GM12878 (cell line): ENCODE data around the gene NFU1. TPM values are rescaled to one million over a fixed set of nuclear protein-coding genes. Genes with fewer than 3 reads are reported as not detected.
A peak's percentile ranks its signal among the peaks of the same experiment; 100 is the strongest.

ENCODE experiments used
- ATAC-seq: fragments of 200-7000 bp; cut with Tn5 transposase; 3 replicates; pipeline ENCODE4 v1.9.1; 2020; ENCODE audit warnings: mild to moderate bottlenecking, moderate library complexity
- BruUV-seq: library from RNA; stranded (reverse); fragments of 400-500 nt; replicated peaks from 2 replicates; lab custom pipeline; 2021; lab: Mats Ljungman, UMichigan
- CTCF ChIA-PET: fragments of 300-600 bp; sonication (Branson Sonifier 250); formaldehyde crosslinking; extraction: SDS; loops from one replicate; lab custom pipeline; 2021; ENCODE audit warnings: inconsistent platforms; lab: Yijun Ruan, JAX
- POLR2A ChIA-PET: fragments of 350-600 bp; formaldehyde crosslinking; extraction: SDS; loops from one replicate; lab custom pipeline; 2021; ENCODE audit warnings: inconsistent platforms; lab: Charles Lee
- RAD21 ChIA-PET: fragments of 300-600 bp; sonication (Branson Sonifier 250); formaldehyde crosslinking; loops from one replicate; lab custom pipeline; 2023; ENCODE audit warnings: antibody characterized with exemption; ENCODE audit not compliant: unreplicated experiment; lab: Charles Lee
- SMC1A ChIA-PET: fragments of 300-600 bp; sonication (Branson Sonifier 250); formaldehyde crosslinking; loops from one replicate; lab custom pipeline; 2023; ENCODE audit not compliant: unreplicated experiment, uncharacterized antibody; lab: Charles Lee
- DNase-seq: peaks from one replicate; pipeline ENCODE4 v3.0.0-alpha.2; 2011; ENCODE audit warnings: low read depth, low spot score
- FAIRE-seq: peaks from 3 replicates; lab custom pipeline; 2011; peaks lifted over from hg19 to GRCh38; lab: Jason Lieb, UNC
- H2AFZ ChIP-seq: 2 replicates; pipeline ENCODE4 v1.6.0; 2011; ENCODE audit warnings: low read depth, low read length, control low read depth; ENCODE audit not compliant: control insufficient read depth
- H3K27ac ChIP-seq: 2 replicates; pipeline ENCODE4 v1.5.1; 2011; ENCODE audit warnings: control low read depth; ENCODE audit not compliant: control insufficient read depth, insufficient read depth
- H3K27me3 ChIP-seq, 2 experiments: replicated peaks in 1 of 2; 2 replicates each; pipeline versions ENCODE4 v1.6.0 to v1.6.1; 2011; ENCODE audit warnings: low read length in 1 of 2; ENCODE audit not compliant: control insufficient read depth in 2 of 2, insufficient read depth in 2 of 2
- H3K36me3 ChIP-seq, 2 experiments: 2 replicates each; pipeline ENCODE4 v1.5.1; 2011; ENCODE audit warnings: low read length in 1 of 2; ENCODE audit not compliant: control insufficient read depth in 2 of 2, insufficient read depth in 2 of 2
- H3K4me1 ChIP-seq: 2 replicates; pipeline ENCODE4 v1.6.1; 2011; ENCODE audit warnings: mild to moderate bottlenecking, low read length, moderate library complexity, mixed read lengths; ENCODE audit not compliant: control insufficient read depth, insufficient read depth
- H3K4me2 ChIP-seq: 2 replicates; pipeline ENCODE4 v1.6.0; 2011; ENCODE audit warnings: control low read depth; ENCODE audit not compliant: control insufficient read depth, insufficient read depth
- H3K4me3 ChIP-seq: fragments of 200-600 bp; sonication (generic); 2 replicates; pipeline ENCODE4 v1.5.1; 2016
- H3K79me2 ChIP-seq: 2 replicates; pipeline ENCODE4 v1.6.0; 2011; ENCODE audit warnings: low read length; ENCODE audit not compliant: control insufficient read depth, insufficient read depth
- H3K9ac ChIP-seq: 2 replicates; pipeline ENCODE4 v1.8.0; 2011; ENCODE audit warnings: low read length, control low read depth, mixed read lengths; ENCODE audit not compliant: control insufficient read depth, insufficient read depth
- H3K9me3 ChIP-seq: replicated peaks from 3 replicates; pipeline ENCODE4 v1.5.1; 2011; ENCODE audit warnings: mild to moderate bottlenecking, low read length; ENCODE audit not compliant: control insufficient read depth, insufficient read depth
- H4K20me1 ChIP-seq: 2 replicates; pipeline ENCODE4 v1.6.0; 2011; ENCODE audit not compliant: control insufficient read depth, insufficient read depth
- FOS ChIP-seq: IDR thresholded peaks from 3 replicates; pipeline ENCODE4 v1.6.1; 2011; ENCODE audit warnings: borderline replicate concordance; ENCODE audit not compliant: insufficient read length; ENCODE audit errors: extremely low read depth
- HDGF ChIP-seq: fragments of 450-650 bp; IDR thresholded peaks from 2 replicates; pipeline ENCODE4 v1.6.1; 2016; ENCODE audit warnings: antibody characterized with exemption
- HSF1 ChIP-seq: fragments of 150-350 bp; IDR thresholded peaks from 2 replicates; pipeline ENCODE4 v1.6.1; 2014; ENCODE audit warnings: mild to moderate bottlenecking, low read depth, low read length
- NR2C1 ChIP-seq: fragments of 450-650 bp; IDR thresholded peaks from 2 replicates; pipeline ENCODE4 v1.6.1; 2017; ENCODE audit warnings: antibody characterized with exemption, mild to moderate bottlenecking, moderate library complexity
- RUNX3 ChIP-seq: IDR thresholded peaks from 2 replicates; pipeline ENCODE4 v1.6.1; 2012; ENCODE audit warnings: low read length, inconsistent platforms
- WGBS: methylation state at CpG from one replicate; pipeline ENCODE4 v1.1.6; 2016; ENCODE audit warnings: low lambda C conversion rate; ENCODE audit not compliant: insufficient replicate concordance, insufficient coverage; ENCODE audit errors: missing lambda C conversion rate; 5-methylcytosine and 5-hydroxymethylcytosine counted together
- in situ Hi-C: fragments of 300-500 bp; cut with MboI; formaldehyde crosslinking; loops from 9 replicates; pipeline ENCODE4 v1.14.3; 2018; ENCODE audit warnings: mixed read lengths
- intact Hi-C: fragments of 100-400 bp; cut with micrococcal nuclease; formaldehyde crosslinking; loops from one replicate; pipeline ENCODE4 v1.14.2; 2022; ENCODE audit not compliant: unreplicated experiment
- polyA plus RNA-seq, 11 experiments: library from polyadenylated mRNA; depleted of rRNA in 4 of 11; unstranded in 6 of 11; stranded (reverse) in 5 of 11; fragments of >200 nt; fragmentation: Nextera tagmentation in 4 of 11; fragmentation: Illumina TruSeq in 1 of 11; extraction: Ambion mirVana in 4 of 11; extraction: Trizol in 1 of 11; gene quantifications; 1 replicate in 1 of 11; 2 replicates in 10 of 11; pipeline versions ENCODE4 v1.2.1 to v1.2.3, GENCODE V29; 2011 to 2016; ENCODE audit warnings: inconsistent platforms in 2 of 11, missing spikeins in 2 of 11, low read depth in 1 of 11
- total RNA-seq, 4 experiments: library from RNA; depleted of rRNA in 3 of 4; stranded (reverse); fragments of >200 nt in 3 of 4; fragmentation: Illumina TruSeq in 1 of 4; extraction: Trizol in 1 of 4; gene quantifications; 2 replicates each; pipeline versions ENCODE4 v1.2.1 to v1.2.3, GENCODE V29; 2013 to 2021

Gene NFU1
- total and polyA plus RNA-seq, 10 of the 15 experiments (the other 5 are each of a cell fraction or from before 2014, with no cell fraction given): 27.3 to 86.0 (median 41.5) TPM

- no peak for TF ChIP-seq HSF1
- no peak for TF ChIP-seq HDGF
- no peak for TF ChIP-seq FOS
- TF ChIP-seq, all 136 proteins: peak for 0
Observed at GRCh38 chr2:69481421-69481820, 44.2 kb upstream of the NFU1 start (continued).

GRCh38 chr2:69477627-69478026, 40.4 kb upstream of the NFU1 start:
- 0% methylated on average over 1 of the region's 1 CpG for WGBS
- CTCF ChIA-PET: interaction anchor here (0.5 kb wide), 1 partner anchor 96 kb away, joined by 3 read pairs; no protein-coding TSS in a partner anchor
- intact Hi-C loops: no loop called here

More at GRCh38 chr2:69477627-69478026, 40.4 kb upstream of the NFU1 start:
- no TSS peak for BruUV-seq
- RAD21 ChIA-PET: interaction anchor here (0.7 to 0.9 kb wide), 2 partner anchors 24 to 41 kb away, joined by 3 to 4 read pairs; partner anchors contain the start of gene NFU1
- H3K36me3 ChIP-seq: peaks cover 0 to 6% of the 10 kb centered on the region in 2 experiments; a peak in 3 of 4 replicates
- H4K20me1 ChIP-seq: no peaks in the 10 kb centered on the region
- H3K9me3 ChIP-seq: no peaks in the 10 kb centered on the region
- DNase-seq (no peak), FAIRE-seq (no peak), ATAC-seq (peak; percentile 52; the same call in 2 of the 3 replicates)
- SMC1A ChIA-PET: interaction anchor here (1.3 to 1.9 kb wide), 6 partner anchors 10 to 240 kb away, joined by 3 to 7 read pairs (median 4); no protein-coding TSS in a partner anchor
- POLR2A ChIA-PET: no interaction called here
- peak; percentile 41 for TF ChIP-seq RUNX3
- no peak for TF ChIP-seq NR2C1
- in situ Hi-C loops: no loop called here
- H3K4me3 ChIP-seq: no peak overlapping the region
- no peak overlapping the region; the same call in 1 of the 2 replicates for H3K27ac ChIP-seq
- H3K4me1 ChIP-seq: peaks cover 27% of the 10 kb centered on the region
- no peak overlapping the region for H3K4me2 ChIP-seq
- H3K27me3 ChIP-seq: no peaks in the 10 kb centered on the region
- no peak overlapping the region for H2AFZ ChIP-seq
- no peak overlapping the region for H3K9ac ChIP-seq
- no peaks in the 10 kb centered on the region for H3K79me2 ChIP-seq
